Fibroblast of lung (primary cell): Measurements from ENCODE around the gene MISP. TPM values are rescaled to one million over a fixed set of nuclear protein-coding genes. Genes with fewer than 3 reads are reported as not detected.

Experiments used
- DNase-seq, 2 donors: peaks; one replicate each; pipeline versions ENCODE4 v3.0.0 to v3.0.0-alpha.2; 2010; ENCODE audit warnings: low read depth in 2 of 2
- H2AFZ ChIP-seq: 2 replicates; pipeline ENCODE4 v1.5.1; 2012; ENCODE audit warnings: low read length, control low read depth, inconsistent platforms
- H3K27ac ChIP-seq: 2 replicates; pipeline ENCODE4 v1.5.1; 2011; ENCODE audit warnings: low read length, control low read depth; ENCODE audit not compliant: insufficient read depth
- H3K27me3 ChIP-seq: 2 replicates; pipeline ENCODE4 v1.5.1; 2011; ENCODE audit warnings: mild to moderate bottlenecking, low read length; ENCODE audit not compliant: control insufficient read depth, insufficient read depth
- H3K36me3 ChIP-seq: 2 replicates; pipeline ENCODE4 v1.5.1; 2011; ENCODE audit warnings: low read length; ENCODE audit not compliant: control insufficient read depth, insufficient read depth
- H3K4me1 ChIP-seq: 2 replicates; pipeline ENCODE4 v1.5.1; 2011; ENCODE audit warnings: low read length; ENCODE audit not compliant: control insufficient read depth, insufficient read depth; ENCODE audit errors: extremely low read depth
- H3K4me2 ChIP-seq: 2 replicates; pipeline ENCODE4 v1.5.1; 2011; ENCODE audit warnings: low read length, control low read depth; ENCODE audit not compliant: insufficient read depth; ENCODE audit errors: extremely low read depth
- H3K4me3 ChIP-seq, 4 experiments: fragments of 200-600 bp in 1 of 4; sonication (generic) in 1 of 4; replicated peaks in 1 of 4; 2 replicates each; pipeline ENCODE4 v1.5.1; 2011 to 2016; ENCODE audit warnings: low read length in 4 of 4, low read depth in 3 of 4, mild to moderate bottlenecking in 3 of 4, control low read depth in 2 of 4, inconsistent platforms in 1 of 4, mixed read lengths in 1 of 4; ENCODE audit not compliant: insufficient read depth in 1 of 4; ENCODE audit errors: control extremely low read depth in 1 of 4
- H3K79me2 ChIP-seq: 2 replicates; pipeline ENCODE4 v1.5.1; 2012; ENCODE audit warnings: mild to moderate bottlenecking, low read length, inconsistent platforms; ENCODE audit not compliant: control insufficient read depth, insufficient read depth
- H3K9ac ChIP-seq: 2 replicates; pipeline ENCODE4 v1.5.1; 2011; ENCODE audit warnings: mild to moderate bottlenecking, low read length, control low read depth; ENCODE audit not compliant: insufficient read depth
- H3K9me3 ChIP-seq: 2 replicates; pipeline ENCODE4 v1.5.1; 2012; ENCODE audit warnings: low read depth, low read length; ENCODE audit not compliant: control insufficient read depth, insufficient read depth
- H4K20me1 ChIP-seq: 2 replicates; pipeline ENCODE4 v1.5.1; 2011; ENCODE audit warnings: low read length; ENCODE audit not compliant: control insufficient read depth, insufficient read depth; ENCODE audit errors: extremely low read depth
- CTCF ChIP-seq, 2 donors: IDR thresholded peaks in 1 of 2; conservative IDR thresholded peaks in 1 of 2; 1 replicate in 1 of 2; 2 replicates in 1 of 2; pipeline ENCODE4 v1.5.1; 2011 to 2012; ENCODE audit warnings: low read length in 2 of 2, control low read depth in 1 of 2, inconsistent platforms in 1 of 2, low read depth in 1 of 2, mild to moderate bottlenecking in 1 of 2
- EZH2 ChIP-seq: IDR thresholded peaks from 2 replicates; pipeline ENCODE4 v1.5.1; 2012; ENCODE audit warnings: low read length, control low read depth, mild to moderate bottlenecking; ENCODE audit errors: missing control alignments
- polyA plus RNA-seq, 2 donors: library from polyadenylated mRNA; depleted of rRNA in 1 of 2; stranded (reverse) in 1 of 2; unstranded in 1 of 2; fragments of >200 nt; gene quantifications; 2 replicates each; pipeline ENCODE4 v1.2.1, GENCODE V29; 2011 to 2012; ENCODE audit warnings: missing spikeins in 1 of 2
- total RNA-seq: library from RNA; depleted of rRNA; stranded (reverse); fragments of >200 nt; gene quantifications from 2 replicates; pipeline ENCODE4 v1.2.1, GENCODE V29; 2014

The MISP gene
- total and polyA plus RNA-seq, 2 donors (not counting 1 experiment from before 2014, with no cell fraction given): not detected

DNA sequence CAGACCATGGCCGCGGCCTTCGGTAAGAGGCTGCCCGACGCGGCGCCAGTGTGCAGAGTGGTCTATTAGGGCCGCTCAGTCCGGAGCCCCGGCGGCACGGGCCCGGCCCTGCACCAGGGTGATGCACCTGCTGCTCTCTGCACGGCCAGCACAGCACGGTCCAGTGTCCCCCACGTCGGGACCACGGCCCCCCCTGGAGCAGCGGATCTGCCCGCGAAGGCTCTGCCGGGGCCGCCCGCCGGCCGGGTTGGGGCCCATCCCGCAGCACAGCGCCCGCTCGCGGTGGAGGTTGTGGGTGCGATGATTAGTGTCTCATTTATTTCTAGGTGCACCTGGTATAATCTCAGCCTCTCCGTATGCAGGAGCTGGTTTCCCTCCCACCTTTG, 54.2 kb downstream of the MISP start:
- no peak overlapping the region for H3K9ac ChIP-seq
- peaks cover 91% of the 10 kb centered on the region for H3K79me2 ChIP-seq
- H3K4me1 ChIP-seq: peaks cover 21% of the 10 kb centered on the region
- TF ChIP-seq CTCF (conservative IDR thresholded peaks at IDR 0.05 in 1 of 2, IDR thresholded peaks at IDR 0.05 in 1 of 2; ENCODE audit: low read depth in 1 of 2, low read length in 2 of 2) (no peak), EZH2 (no peak)
- H3K4me3 ChIP-seq: no peak overlapping the region
- H3K36me3 ChIP-seq: peaks cover 56% of the 10 kb centered on the region
- H3K27ac ChIP-seq: no peak overlapping the region
- no peak overlapping the region for H2AFZ ChIP-seq
- H3K9me3 ChIP-seq: no peaks in the 10 kb centered on the region
- no peak overlapping the region for H3K4me2 ChIP-seq
- peaks cover 6% of the 10 kb centered on the region for H4K20me1 ChIP-seq
- no peak for DNase-seq
- no peaks in the 10 kb centered on the region for H3K27me3 ChIP-seq

GRCh38 chr19:805600-806550, 55.0 kb downstream of the MISP start:
- Histone ChIP-seq H3K4me2 (no peak overlapping the region), H3K4me1 (peaks cover 14% of the 10 kb centered on the region), H3K4me3 (no peak overlapping the region), H3K9me3 (no peaks in the 10 kb centered on the region), H4K20me1 (peaks cover 5% of the 10 kb centered on the region), H3K27me3 (no peaks in the 10 kb centered on the region), H3K27ac (no peak overlapping the region), H3K79me2 (peaks cover 86% of the 10 kb centered on the region), H2AFZ (no peak overlapping the region), H3K9ac (no peak overlapping the region), H3K36me3 (peaks cover 59% of the 10 kb centered on the region)
- no peak for DNase-seq
- TF ChIP-seq CTCF (conservative IDR thresholded peaks at IDR 0.05 in 1 of 2, IDR thresholded peaks at IDR 0.05 in 1 of 2; ENCODE audit: low read depth in 1 of 2, low read length in 2 of 2) (no peak), EZH2 (no peak)

- Histone ChIP-seq H3K9me3 (no peaks in the 10 kb centered on the region), H3K36me3 (peaks cover 59% of the 10 kb centered on the region), H4K20me1 (peaks cover under 1% of the 10 kb centered on the region), H3K4me1 (peaks cover 5% of the 10 kb centered on the region), H3K4me3 (no peak overlapping the region), H3K9ac (no peak overlapping the region), H3K4me2 (no peak overlapping the region), H2AFZ (no peak overlapping the region), H3K27me3 (no peaks in the 10 kb centered on the region), H3K27ac (no peak overlapping the region), H3K79me2 (peaks cover 75% of the 10 kb centered on the region)
- TF ChIP-seq EZH2: no peak
- TF ChIP-seq CTCF (conservative IDR thresholded peaks at IDR 0.05 in 1 of 2, IDR thresholded peaks at IDR 0.05 in 1 of 2; ENCODE audit: low read depth in 1 of 2, low read length in 2 of 2): no peak
- DNase-seq: no peak
Observed at GRCh38 chr19:806815-807421, 56.0 kb downstream of the MISP start.
